ENCODE data around the gene AOC2.

DNA sequence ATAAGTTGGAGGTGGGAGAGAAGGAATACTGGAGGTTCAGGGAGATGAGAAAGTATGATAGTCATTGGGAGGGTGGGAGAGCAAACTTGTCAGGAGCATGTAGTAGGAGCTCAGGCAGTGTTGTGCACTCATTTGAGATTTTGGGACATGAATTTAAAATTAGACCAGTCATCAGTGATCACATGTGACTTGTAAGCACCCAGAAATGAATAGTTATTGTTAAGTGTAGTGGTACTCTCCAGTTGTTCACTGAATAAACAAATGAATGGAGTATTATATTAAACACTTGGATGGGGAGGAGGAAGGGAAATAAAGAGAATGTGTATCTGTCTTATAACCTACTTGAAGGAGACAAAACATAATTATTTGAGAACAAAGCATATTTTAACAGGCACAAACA is 13.4 kb upstream of the AOC2 start:
- TF ChIP-seq, protein P1, sequence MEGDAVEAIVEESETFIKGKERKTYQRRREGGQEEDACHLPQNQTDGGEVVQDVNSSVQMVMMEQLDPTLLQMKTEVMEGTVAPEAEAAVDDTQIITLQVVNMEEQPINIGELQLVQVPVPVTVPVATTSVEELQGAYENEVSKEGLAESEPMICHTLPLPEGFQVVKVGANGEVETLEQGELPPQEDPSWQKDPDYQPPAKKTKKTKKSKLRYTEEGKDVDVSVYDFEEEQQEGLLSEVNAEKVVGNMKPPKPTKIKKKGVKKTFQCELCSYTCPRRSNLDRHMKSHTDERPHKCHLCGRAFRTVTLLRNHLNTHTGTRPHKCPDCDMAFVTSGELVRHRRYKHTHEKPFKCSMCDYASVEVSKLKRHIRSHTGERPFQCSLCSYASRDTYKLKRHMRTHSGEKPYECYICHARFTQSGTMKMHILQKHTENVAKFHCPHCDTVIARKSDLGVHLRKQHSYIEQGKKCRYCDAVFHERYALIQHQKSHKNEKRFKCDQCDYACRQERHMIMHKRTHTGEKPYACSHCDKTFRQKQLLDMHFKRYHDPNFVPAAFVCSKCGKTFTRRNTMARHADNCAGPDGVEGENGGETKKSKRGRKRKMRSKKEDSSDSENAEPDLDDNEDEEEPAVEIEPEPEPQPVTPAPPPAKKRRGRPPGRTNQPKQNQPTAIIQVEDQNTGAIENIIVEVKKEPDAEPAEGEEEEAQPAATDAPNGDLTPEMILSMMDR (IDR thresholded peaks at IDR 0.05) = no peak
- TF ChIP-seq, protein P2, sequence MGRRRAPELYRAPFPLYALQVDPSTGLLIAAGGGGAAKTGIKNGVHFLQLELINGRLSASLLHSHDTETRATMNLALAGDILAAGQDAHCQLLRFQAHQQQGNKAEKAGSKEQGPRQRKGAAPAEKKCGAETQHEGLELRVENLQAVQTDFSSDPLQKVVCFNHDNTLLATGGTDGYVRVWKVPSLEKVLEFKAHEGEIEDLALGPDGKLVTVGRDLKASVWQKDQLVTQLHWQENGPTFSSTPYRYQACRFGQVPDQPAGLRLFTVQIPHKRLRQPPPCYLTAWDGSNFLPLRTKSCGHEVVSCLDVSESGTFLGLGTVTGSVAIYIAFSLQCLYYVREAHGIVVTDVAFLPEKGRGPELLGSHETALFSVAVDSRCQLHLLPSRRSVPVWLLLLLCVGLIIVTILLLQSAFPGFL (CRISPR knock-in tag; IDR thresholded peaks at IDR 0.05; ENCODE audit: borderline replicate concordance) = no peak
- TF ChIP-seq, protein P3, sequence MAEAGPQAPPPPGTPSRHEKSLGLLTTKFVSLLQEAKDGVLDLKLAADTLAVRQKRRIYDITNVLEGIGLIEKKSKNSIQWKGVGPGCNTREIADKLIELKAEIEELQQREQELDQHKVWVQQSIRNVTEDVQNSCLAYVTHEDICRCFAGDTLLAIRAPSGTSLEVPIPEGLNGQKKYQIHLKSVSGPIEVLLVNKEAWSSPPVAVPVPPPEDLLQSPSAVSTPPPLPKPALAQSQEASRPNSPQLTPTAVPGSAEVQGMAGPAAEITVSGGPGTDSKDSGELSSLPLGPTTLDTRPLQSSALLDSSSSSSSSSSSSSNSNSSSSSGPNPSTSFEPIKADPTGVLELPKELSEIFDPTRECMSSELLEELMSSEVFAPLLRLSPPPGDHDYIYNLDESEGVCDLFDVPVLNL (CRISPR knock-in tag; IDR thresholded peaks at IDR 0.05; ENCODE audit: borderline replicate concordance, low read depth) = no peak
- no peak for TF ChIP-seq ZNF232 (CRISPR knock-in tag; IDR thresholded peaks at IDR 0.05)
- TF ChIP-seq, protein P4, sequence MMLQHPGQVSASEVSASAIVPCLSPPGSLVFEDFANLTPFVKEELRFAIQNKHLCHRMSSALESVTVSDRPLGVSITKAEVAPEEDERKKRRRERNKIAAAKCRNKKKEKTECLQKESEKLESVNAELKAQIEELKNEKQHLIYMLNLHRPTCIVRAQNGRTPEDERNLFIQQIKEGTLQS (CRISPR knock-in tag; conservative IDR thresholded peaks at IDR 0.05) = no peak
- TF ChIP-seq, protein P5, sequence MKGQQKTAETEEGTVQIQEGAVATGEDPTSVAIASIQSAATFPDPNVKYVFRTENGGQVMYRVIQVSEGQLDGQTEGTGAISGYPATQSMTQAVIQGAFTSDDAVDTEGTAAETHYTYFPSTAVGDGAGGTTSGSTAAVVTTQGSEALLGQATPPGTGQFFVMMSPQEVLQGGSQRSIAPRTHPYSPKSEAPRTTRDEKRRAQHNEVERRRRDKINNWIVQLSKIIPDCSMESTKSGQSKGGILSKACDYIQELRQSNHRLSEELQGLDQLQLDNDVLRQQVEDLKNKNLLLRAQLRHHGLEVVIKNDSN (CRISPR knock-in tag; IDR thresholded peaks at IDR 0.05) = no peak
- TF ChIP-seq, protein P6, sequence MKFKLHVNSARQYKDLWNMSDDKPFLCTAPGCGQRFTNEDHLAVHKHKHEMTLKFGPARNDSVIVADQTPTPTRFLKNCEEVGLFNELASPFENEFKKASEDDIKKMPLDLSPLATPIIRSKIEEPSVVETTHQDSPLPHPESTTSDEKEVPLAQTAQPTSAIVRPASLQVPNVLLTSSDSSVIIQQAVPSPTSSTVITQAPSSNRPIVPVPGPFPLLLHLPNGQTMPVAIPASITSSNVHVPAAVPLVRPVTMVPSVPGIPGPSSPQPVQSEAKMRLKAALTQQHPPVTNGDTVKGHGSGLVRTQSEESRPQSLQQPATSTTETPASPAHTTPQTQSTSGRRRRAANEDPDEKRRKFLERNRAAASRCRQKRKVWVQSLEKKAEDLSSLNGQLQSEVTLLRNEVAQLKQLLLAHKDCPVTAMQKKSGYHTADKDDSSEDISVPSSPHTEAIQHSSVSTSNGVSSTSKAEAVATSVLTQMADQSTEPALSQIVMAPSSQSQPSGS (CRISPR knock-in tag; IDR thresholded peaks at IDR 0.05; ENCODE audit: borderline replicate concordance, low read depth) = no peak
